GM04503 (cell line): Measurements from ENCODE around the gene OR4F3.
"Not testable (repeated sequence)": the region's sequence is repeated elsewhere in the genome, so short reads cannot be mapped to it uniquely, and the experiment has no call there.

Experiments
- DNase-seq: peaks from one replicate; pipeline ENCODE4 v3.0.0-alpha.2; 2012; ENCODE audit warnings: low read depth

OR4F3 gene

GRCh38 chr5:181366968-181367367 is at the start of gene OR4F3:
TSS of gene OR4F3 (plus strand) at chr5:181367268.
- not testable (repeated sequence) for DNase-seq
